Activated effector memory CD4-positive, alpha-beta T cell treated with Interleukin-2 at 50 U/mL for 16 hours (primary cell): Measurements from ENCODE around the gene SDR42E1.
"Not testable (repeated sequence)": the region's sequence is repeated elsewhere in the genome, so short reads cannot be mapped to it uniquely, and the experiment has no call there.

Experiments used
- DNase-seq: peaks from one replicate; pipeline ENCODE4 v3.0.0-alpha.2; 2020

The SDR42E1 gene

DNA sequence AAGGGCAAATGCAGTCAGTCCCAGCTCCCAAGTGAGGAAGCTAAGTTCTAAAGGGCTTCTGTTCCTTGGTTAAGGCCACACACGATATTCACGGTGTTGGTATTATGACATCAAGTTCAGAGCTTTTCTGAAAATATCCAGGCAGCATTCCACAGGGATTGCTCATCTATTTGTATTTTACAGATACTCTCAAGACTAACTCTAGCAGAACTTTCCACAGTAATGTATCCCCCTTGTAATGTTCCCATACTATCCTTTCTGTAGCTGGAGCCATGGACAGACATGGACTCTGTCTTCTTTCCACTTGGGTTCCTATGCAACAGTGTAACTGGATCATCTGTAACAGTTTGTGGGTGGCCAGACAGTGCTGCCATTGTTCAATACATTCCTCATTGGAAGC lies 13.5 kb downstream of the SDR42E1 start:
- DNase-seq = no peak

- DNase-seq = no peak
Measured at GRCh38 chr16:81996664-81997509, 14.4 kb downstream of the SDR42E1 start.

DNA sequence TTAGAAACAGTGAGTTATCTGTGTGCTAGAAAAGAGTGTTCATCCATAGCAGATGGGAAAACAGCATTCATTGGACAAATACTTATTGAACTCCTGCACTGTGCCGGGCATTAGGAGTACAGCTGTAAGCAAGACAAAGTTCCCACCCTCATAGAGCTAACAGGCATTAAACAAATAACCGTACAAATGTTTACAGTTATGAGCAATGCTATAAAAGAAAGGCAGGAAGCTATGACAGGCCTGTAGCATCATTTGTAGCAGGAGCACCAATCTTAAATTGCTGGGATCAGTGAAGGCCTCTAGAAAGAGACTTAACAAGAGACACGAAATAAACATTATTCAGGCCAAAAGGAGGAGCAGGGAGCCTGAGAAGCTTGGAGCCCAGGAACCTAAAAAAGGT lies 15.6 kb downstream of the SDR42E1 start:
- DNase-seq = no peak

DNA sequence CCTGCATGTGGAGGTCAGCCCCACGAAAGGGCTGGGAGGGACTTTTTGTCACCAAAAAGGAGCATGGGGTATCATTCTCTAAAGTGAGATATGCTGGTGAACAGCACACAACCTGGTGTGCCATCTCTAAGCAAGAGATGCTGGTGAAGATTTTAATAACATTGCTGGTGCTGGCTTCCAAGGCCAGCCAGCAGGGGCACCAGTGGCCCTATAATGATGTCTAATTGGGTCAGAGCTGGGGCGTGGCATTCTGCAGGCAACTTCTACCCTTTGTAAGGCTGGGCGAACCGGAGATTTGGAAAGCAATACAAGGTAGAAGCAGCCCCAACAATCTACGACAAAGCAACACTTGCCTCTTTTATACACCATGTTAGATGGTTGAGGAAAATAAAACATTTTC lies 16.8 kb downstream of the SDR42E1 start:
- no peak for DNase-seq

DNA sequence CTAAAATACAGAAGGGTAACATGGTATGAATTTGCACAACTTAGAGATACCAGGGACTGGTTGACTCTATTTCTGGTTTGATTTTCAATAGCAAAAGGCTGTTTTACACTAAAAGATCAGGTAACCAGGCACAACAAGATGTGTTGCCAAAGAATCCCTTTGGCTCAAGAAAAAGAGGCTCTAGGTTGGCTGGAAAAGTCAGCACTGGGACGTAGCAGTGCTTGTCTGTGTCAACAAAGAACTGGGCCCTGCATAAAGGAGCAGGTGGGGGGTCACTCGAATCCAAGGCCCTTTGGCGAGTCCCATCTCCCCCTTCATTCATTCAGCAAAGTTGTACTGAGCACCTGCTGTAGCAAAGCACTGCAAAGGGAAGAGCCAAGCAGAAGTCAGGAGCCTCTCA lies 18.4 kb downstream of the SDR42E1 start:
- no peak for DNase-seq

DNA sequence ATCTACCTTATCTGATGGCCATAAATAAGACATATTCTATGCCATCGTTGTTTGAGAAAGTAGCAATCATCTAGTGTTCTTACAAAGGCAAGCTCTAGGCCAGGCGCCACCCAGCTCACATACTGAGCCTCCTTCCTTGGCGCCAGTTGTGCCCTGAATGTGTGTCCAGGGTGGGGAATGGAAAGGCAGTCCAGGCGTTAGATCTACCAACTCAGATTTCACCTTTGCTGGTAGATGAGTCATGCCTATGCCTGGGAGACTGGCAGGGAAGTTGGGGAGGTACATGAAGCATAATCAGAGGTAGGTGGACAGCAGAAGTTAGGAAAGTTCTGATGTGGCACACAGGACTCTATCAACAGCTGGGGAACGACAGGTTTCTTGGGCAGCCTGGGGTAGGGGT lies 23.6 kb downstream of the SDR42E1 start:
- no peak for DNase-seq

GRCh38 chr16:81987121-81987520 lies 24.1 kb downstream of the SDR42E1 start:
- DNase-seq = no peak

GRCh38 chr16:81977335-81977942 lies 33.8 kb downstream of the SDR42E1 start:
- DNase-seq = not testable (repeated sequence)

DNA sequence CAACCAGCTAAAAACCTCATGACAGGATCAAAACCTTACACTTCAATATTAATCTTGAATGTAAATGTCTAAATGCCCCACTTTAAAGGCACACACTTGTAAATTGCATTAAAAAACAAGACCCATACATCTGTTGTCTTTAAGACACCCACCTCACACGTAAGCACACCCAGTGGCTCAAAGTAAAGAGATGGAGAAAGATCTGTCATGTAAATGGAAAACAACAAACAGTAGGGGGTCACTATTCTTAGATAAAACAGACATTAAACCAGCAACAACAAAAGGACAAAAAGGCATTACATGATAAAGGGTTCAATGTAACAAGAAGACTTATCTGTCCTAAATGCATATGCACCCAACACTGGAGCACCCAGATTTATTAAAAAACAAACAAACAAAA lies 35.6 kb downstream of the SDR42E1 start:
- DNase-seq = no peak

DNA sequence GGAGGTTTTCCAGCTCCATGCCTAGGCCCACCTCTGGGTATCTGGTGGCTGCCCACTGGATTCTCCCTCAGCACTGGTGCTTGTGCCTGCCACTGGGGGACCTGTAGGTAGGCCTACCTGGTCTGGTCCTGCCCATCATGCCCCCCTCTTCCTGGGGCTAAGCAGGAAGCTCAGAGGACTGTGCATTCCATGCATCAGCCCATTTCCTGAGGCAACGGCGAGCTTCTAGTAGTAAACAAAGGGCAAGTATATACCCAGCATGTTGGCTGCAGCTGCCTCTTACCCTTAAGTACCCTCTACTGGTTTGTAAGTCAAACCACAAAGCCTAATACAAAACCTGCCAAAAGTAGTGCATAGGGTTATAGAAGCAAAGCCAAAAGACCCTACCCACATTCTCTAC lies 37.5 kb downstream of the SDR42E1 start:
- DNase-seq = no peak

DNA sequence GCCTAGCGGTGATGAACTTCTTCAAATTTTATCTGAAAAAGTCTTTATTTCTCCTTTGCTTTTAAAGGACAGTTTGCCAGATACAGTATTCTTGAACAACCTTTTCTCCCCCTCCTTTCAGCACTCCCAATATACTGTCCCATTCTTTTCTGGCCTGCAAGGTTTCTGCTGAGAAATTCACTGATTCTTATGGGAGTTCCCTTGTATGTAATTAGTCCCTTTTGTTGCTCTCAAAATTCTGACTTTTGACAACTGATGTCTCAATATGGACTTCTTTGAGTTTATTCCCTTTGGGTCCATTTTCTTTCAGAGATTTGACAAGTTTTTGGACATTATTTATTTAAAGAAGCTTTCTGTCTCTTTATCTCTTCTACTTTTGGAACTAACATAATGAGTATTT lies 39.4 kb downstream of the SDR42E1 start:
- no peak for DNase-seq

GRCh38 chr16:81967358-81967757 lies 43.9 kb downstream of the SDR42E1 start:
- no peak for DNase-seq

GRCh38 chr16:81964808-81965207 lies 46.5 kb downstream of the SDR42E1 start:
- DNase-seq = no peak

DNA sequence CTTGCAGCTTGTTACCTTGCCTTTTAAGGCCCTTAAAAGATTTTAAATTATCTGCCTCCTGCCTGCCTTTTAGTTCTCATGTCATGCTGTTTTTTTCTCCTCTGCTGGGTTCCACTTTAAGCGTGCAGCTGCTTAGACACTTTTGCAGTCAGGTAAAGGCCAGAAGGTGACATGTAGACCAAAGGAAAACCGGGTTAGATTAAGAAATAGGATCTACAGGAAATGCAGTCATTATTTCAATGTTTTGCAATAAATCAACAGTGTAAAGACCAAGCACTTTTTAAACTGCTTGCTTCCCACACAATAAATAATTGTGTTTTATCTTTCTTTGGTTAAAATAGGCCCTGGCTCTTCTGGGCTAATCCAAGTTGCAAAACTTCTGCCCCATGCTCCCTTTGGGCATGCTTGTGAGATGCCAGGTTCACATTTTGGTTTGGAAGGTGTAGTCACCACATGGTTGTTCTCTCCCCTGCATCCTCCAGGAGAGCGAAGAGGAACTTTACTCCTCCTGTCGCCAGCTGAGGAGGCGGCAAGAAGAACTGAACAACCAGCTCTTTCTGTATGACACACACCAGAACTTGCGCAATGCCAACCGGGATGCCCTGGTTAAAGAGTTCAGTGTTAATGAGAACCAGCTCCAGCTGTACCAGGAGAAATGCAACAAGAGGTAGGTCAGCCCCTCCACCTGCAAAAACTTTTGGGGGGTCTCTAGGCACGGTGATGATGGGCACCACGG lies 54.9 kb downstream of the SDR42E1 start:
- DNase-seq = no peak

DNA sequence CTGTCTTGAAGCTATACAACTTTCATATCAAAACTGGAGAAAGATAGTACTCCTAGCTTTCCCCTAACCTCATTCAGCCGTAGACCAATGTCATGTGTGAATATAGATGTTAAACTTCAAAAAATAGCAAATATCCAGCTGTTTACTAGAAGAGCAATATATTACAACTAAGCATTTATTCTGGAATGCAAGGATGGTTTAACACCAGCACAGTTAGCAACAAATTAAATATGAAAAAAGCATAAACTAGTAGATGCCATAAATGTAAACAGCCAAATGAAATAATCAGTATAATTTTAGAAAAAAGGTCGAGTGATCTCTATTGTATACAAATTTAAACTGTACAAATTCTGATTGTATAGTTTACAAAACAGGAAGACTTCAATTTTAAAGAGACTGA lies 59.7 kb downstream of the SDR42E1 start:
- DNase-seq = no peak

DNA sequence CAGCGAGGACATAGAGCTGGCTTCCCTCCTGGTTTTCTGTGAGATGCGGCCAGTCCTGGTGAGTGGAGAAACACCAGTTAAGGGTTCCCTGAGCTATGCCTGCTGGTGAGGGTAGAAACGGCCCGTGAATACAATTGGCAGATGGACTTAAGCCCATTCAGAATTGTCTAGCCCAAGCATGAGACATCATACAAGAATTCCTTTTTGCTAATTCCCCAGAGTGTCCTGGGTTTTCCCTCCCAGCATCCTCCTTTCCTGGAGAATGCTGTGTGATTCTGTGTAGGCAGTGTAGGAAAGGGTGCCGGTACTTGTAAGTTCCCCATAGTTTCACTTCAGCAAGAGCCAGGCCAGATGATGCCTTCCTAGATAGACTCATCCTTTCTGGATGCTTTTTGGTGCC lies 65.1 kb downstream of the SDR42E1 start:
- no peak for DNase-seq

- DNase-seq = no peak
Measured at GRCh38 chr16:81945665-81946064, 65.6 kb downstream of the SDR42E1 start.

- no peak for DNase-seq
Measured at GRCh38 chr16:81942007-81942601, 69.2 kb downstream of the SDR42E1 start.

DNA sequence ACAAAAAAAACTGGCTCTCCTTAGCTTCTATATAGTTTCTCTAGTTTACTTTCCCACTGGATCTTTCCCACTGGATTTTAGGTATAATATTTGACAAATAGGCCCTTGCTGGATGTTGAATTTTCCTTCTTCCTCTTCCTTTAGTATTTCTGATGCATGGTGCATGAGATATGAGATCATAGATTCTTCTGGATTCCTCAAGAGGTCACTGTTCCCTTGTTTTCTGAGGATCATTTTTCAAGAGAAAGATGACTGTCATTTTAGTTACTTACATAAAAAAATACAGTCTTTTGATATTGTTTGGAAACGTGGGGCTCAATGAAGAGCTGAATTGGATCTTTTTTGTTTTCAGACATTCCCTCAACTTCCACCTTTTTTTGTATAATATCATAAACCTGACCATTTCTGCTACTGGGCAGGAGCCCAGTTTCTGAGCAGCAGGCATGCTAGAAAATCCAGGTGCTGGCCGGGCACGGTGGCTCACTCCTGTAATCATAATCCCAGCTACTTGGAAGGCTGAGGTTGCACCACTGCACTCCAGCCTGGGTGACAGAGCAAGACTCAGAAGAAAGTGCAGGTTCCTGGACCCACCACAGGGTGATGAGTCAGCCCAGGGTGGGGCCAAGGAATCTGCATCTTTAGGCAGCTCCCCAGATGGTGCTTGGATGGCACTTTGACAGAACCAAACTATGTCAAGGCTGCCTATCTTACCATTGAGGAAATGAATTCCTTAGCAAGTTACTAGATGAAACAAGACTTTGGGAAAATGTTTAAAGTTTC lies 70.3 kb downstream of the SDR42E1 start:
- no peak for DNase-seq

GRCh38 chr16:81939164-81940056 lies 71.9 kb downstream of the SDR42E1 start:
- DNase-seq = no peak
